Occipital lobe (tissue), 2 donors: ENCODE results near the gene PSMD3. TPM values are rescaled to one million over a fixed set of nuclear protein-coding genes. Genes with fewer than 3 reads are reported as not detected.
A peak's percentile ranks its signal among the peaks of the same experiment; 100 is the strongest.
"Not testable (repeated sequence)": the region's sequence is repeated elsewhere in the genome, so short reads cannot be mapped to it uniquely, and the experiment has no call there.

Experiments
- DNase-seq: peaks from one replicate; lab custom pipeline; 2025; lab: John Stamatoyannopoulos, UW
- total RNA-seq: library from RNA; depleted of rRNA; stranded (reverse); fragments of >200 nt; gene quantifications from one replicate; pipeline ENCODE4 v1.2.3, GENCODE V29; 2014

Gene PSMD3
- total RNA-seq = 69.1 TPM

- peak; percentile 98 for DNase-seq
Observed at GRCh38 chr17:39980351-39981206, at the start of gene PSMD3. Gene PSMD3, plus strand, starts transcription at chr17:39980807. Its CDS starts 164 bp downstream, at chr17:39980971.

GRCh38 chr17:39933912-39934311 is 46.7 kb upstream of the PSMD3 start:
- DNase-seq = no peak

- no peak for DNase-seq
Observed at GRCh38 chr17:39934324-39934723, 46.3 kb upstream of the PSMD3 start.

GRCh38 chr17:39935909-39936308 is 44.7 kb upstream of the PSMD3 start:
- DNase-seq = no peak

GRCh38 chr17:39937447-39937846 is 43.2 kb upstream of the PSMD3 start:
- DNase-seq = no peak

- no peak for DNase-seq
Observed at GRCh38 chr17:39938140-39938869, 42.3 kb upstream of the PSMD3 start.

GRCh38 chr17:39939106-39939505 is 41.5 kb upstream of the PSMD3 start:
- DNase-seq = no peak

GRCh38 chr17:39939588-39940419 is 40.8 kb upstream of the PSMD3 start:
- no peak for DNase-seq

- no peak for DNase-seq
Observed at GRCh38 chr17:39943702-39944392, 36.8 kb upstream of the PSMD3 start.

- no peak for DNase-seq
Observed at GRCh38 chr17:39944393-39944711, 36.3 kb upstream of the PSMD3 start.

- no peak for DNase-seq
Observed at GRCh38 chr17:39946551-39947330, 33.9 kb upstream of the PSMD3 start.

GRCh38 chr17:39948489-39948828 is 32.1 kb upstream of the PSMD3 start:
- DNase-seq = not testable (repeated sequence)

GRCh38 chr17:39949028-39949427 is 31.6 kb upstream of the PSMD3 start:
- DNase-seq = no peak

- DNase-seq = no peak
Observed at GRCh38 chr17:39950871-39951348, 29.7 kb upstream of the PSMD3 start.

- DNase-seq = no peak
Observed at GRCh38 chr17:39951924-39952679, 28.5 kb upstream of the PSMD3 start.

- DNase-seq = peak; percentile 99
Observed at GRCh38 chr17:39952680-39953470, 27.7 kb upstream of the PSMD3 start.

GRCh38 chr17:39953471-39953888 is 27.1 kb upstream of the PSMD3 start:
- DNase-seq = no peak

GRCh38 chr17:39954876-39955275 is 25.7 kb upstream of the PSMD3 start:
- no peak for DNase-seq

- DNase-seq = no peak
Observed at GRCh38 chr17:39955726-39956225, 24.8 kb upstream of the PSMD3 start.
